HG03354 (cell line): ENCODE data around the gene GPHA2.
A peak's percentile ranks its signal among the peaks of the same experiment; 100 is the strongest.

Experiments
- ATAC-seq: cut with Tn5 transposase; IDR thresholded peaks from one replicate; pipeline ENCODE4 v1.9.1; 2021; ENCODE audit warnings: mild to moderate bottlenecking; ENCODE audit not compliant: unreplicated experiment, poor library complexity, severe bottlenecking

The GPHA2 gene

GRCh38 chr11:64894070-64894811 lies 41.5 kb downstream of the GPHA2 start:
- ATAC-seq = peak; percentile 75

- ATAC-seq = no peak
Observed at GRCh38 chr11:64893194-64894069, 42.3 kb downstream of the GPHA2 start.

- no peak for ATAC-seq
Observed at GRCh38 chr11:64892838-64893193, 42.9 kb downstream of the GPHA2 start.

GRCh38 chr11:64892411-64892831 lies 43.3 kb downstream of the GPHA2 start:
- no peak for ATAC-seq

- no peak for ATAC-seq
Observed at GRCh38 chr11:64891880-64892279, 43.8 kb downstream of the GPHA2 start.

GRCh38 chr11:64891215-64891848 lies 44.4 kb downstream of the GPHA2 start:
- ATAC-seq = no peak

- ATAC-seq = no peak
Observed at GRCh38 chr11:64890522-64890939, 45.2 kb downstream of the GPHA2 start.

GRCh38 chr11:64888729-64889511 lies 46.8 kb downstream of the GPHA2 start:
- no peak for ATAC-seq

- no peak for ATAC-seq
Observed at GRCh38 chr11:64888406-64888728, 47.3 kb downstream of the GPHA2 start.

GRCh38 chr11:64887757-64888405 lies 47.8 kb downstream of the GPHA2 start:
- ATAC-seq = peak; percentile 64

GRCh38 chr11:64887234-64887756 lies 48.4 kb downstream of the GPHA2 start:
- ATAC-seq = no peak

- no peak for ATAC-seq
Observed at GRCh38 chr11:64885367-64886286, 50.1 kb downstream of the GPHA2 start.
